Loucy (cell line): ENCODE measurements around the gene MBD3L4.

Source experiments
- CTCF ChIP-seq: fragments of 200-600 bp; sonication (generic); conservative IDR thresholded peaks from 2 replicates; pipeline ENCODE4 v1.5.1; 2014; ENCODE audit warnings: mild to moderate bottlenecking, antibody characterized with exemption, low read length
- EZH2phosphoT487 ChIP-seq: fragments of 200-600 bp; IDR thresholded peaks from 2 replicates; pipeline ENCODE4 v1.6.1; 2018; ENCODE audit warnings: antibody characterized with exemption, mild to moderate bottlenecking, moderate library complexity, borderline replicate concordance

- TF ChIP-seq EZH2phosphoT487 (no peak), CTCF (no peak)
Observed at GRCh38 chr19:7013678-7014077, 26.3 kb downstream of the MBD3L4 start.
